Memory B cell (primary cell): ENCODE results near the gene TIAM2.
A peak's percentile ranks its signal among the peaks of the same experiment; 100 is the strongest.

Experiments used
- ATAC-seq: fragments of 150-1000 bp; cut with Tn5 transposase; 2 replicates; pipeline ENCODE4 v1.10.0; 2021; ENCODE audit warnings: low read depth, mild to moderate bottlenecking, moderate library complexity
- DNase-seq, 2 donors: peaks; one replicate each; pipeline ENCODE4 v3.0.0; 2022; ENCODE audit warnings: low spot score in 2 of 2
- H3K27ac Mint-ChIP-seq: one replicate; pipeline ENCODE4 v1.8.0; 2022; ENCODE audit warnings: mild to moderate bottlenecking, moderate library complexity, mixed read lengths
- H3K27me3 Mint-ChIP-seq: one replicate; pipeline ENCODE4 v1.8.0; 2022; ENCODE audit warnings: mixed read lengths
- H3K36me3 Mint-ChIP-seq: one replicate; pipeline ENCODE4 v1.8.0; 2022; ENCODE audit warnings: mild to moderate bottlenecking, mixed read lengths
- H3K4me1 Mint-ChIP-seq: one replicate; pipeline ENCODE4 v1.8.0; 2022; ENCODE audit warnings: mixed read lengths
- H3K4me3 Mint-ChIP-seq: one replicate; pipeline ENCODE4 v1.8.0; 2022; ENCODE audit warnings: mild to moderate bottlenecking, moderate library complexity, mixed read lengths
- H3K9me3 Mint-ChIP-seq: one replicate; pipeline ENCODE4 v1.8.0; 2022; ENCODE audit warnings: mixed read lengths

Gene TIAM2

GRCh38 chr6:155186052-155186658 lies 191.0 kb downstream of the TIAM2 start:
- no peaks in the 10 kb centered on the region for H3K27me3 Mint-ChIP-seq
- ATAC-seq = no peak
- H3K9me3 Mint-ChIP-seq = no peaks in the 10 kb centered on the region
- H3K4me1 Mint-ChIP-seq = peaks cover 34% of the 10 kb centered on the region
- H3K36me3 Mint-ChIP-seq = no peaks in the 10 kb centered on the region
- H3K4me3 Mint-ChIP-seq = peak overlapping the region; percentile 71
- no peak for DNase-seq
- peak overlapping the region; percentile 87 for H3K27ac Mint-ChIP-seq

- H3K27ac Mint-ChIP-seq = no peak overlapping the region
- H3K9me3 Mint-ChIP-seq = no peaks in the 10 kb centered on the region
- peak; percentile 30 for ATAC-seq
- H3K4me3 Mint-ChIP-seq = peak overlapping the region; percentile 21
- no peaks in the 10 kb centered on the region for H3K36me3 Mint-ChIP-seq
- no peak for DNase-seq
- peaks cover 27% of the 10 kb centered on the region for H3K4me1 Mint-ChIP-seq
- no peaks in the 10 kb centered on the region for H3K27me3 Mint-ChIP-seq
These were observed 192.0 kb downstream of the TIAM2 start for GRCh38 chr6:155187106-155187505.

GRCh38 chr6:155187994-155188706 lies 193.0 kb downstream of the TIAM2 start:
- Mint-ChIP-seq H3K27ac (no peak overlapping the region), H3K4me1 (peaks cover 18% of the 10 kb centered on the region), H3K36me3 (no peaks in the 10 kb centered on the region), H3K9me3 (no peaks in the 10 kb centered on the region), H3K4me3 (no peak overlapping the region), H3K27me3 (no peaks in the 10 kb centered on the region)
- ATAC-seq (no peak), DNase-seq (no peak)

DNA sequence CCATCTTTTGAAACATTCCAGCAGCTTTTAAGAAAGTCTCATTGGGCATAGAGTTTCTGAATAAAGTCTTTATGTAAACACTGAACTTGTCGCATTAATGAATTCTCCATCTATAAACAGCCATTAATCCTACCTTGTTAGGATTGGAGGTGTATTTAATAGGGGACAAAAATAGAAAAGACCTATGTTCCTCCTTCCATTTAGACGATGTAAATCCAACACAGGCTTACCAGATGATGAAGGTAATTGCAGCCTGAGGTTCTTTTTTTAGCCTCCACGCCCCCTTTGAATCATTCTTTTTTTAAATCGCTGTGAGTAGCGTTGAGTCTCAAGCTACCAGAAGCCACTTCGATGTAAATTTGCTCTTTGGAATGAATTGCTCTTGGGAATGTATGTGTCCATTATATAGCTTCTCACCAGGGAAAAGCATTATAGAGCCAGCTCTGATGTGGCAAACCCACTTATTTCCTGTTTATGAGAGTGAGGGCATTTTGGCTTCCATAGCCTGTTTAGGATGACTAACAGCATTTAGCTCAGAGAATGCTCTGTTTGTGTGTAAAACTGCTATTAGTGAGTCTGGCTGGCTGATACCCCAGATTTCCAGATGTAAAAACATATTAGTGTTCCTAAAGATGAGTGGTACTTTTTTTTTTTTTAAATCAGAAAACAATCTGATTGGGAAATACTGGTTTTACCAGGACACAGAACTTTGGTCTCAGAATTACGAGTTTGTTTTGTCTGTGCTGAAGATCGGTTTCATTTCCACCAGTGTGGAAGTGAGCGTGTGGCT lies 193.8 kb downstream of the TIAM2 start:
- H3K36me3 Mint-ChIP-seq = no peaks in the 10 kb centered on the region
- H3K27me3 Mint-ChIP-seq = no peaks in the 10 kb centered on the region
- peak overlapping the region; percentile 53 for H3K4me3 Mint-ChIP-seq
- no peak for DNase-seq
- ATAC-seq = peak; percentile 28
- H3K9me3 Mint-ChIP-seq = no peaks in the 10 kb centered on the region
- peaks cover 16% of the 10 kb centered on the region for H3K4me1 Mint-ChIP-seq
- peak overlapping the region; percentile 24 for H3K27ac Mint-ChIP-seq

- peaks cover 1% of the 10 kb centered on the region for H3K36me3 Mint-ChIP-seq
- no peak for ATAC-seq
- peak overlapping the region; percentile 36 for H3K27ac Mint-ChIP-seq
These were observed 195.6 kb downstream of the TIAM2 start for GRCh38 chr6:155190677-155191076.

GRCh38 chr6:155193526-155193925 lies 198.4 kb downstream of the TIAM2 start:
- Mint-ChIP-seq H3K4me3 (no peak overlapping the region), H3K4me1 (peaks cover 8% of the 10 kb centered on the region), H3K36me3 (peaks cover 4% of the 10 kb centered on the region), H3K27me3 (peaks cover 3% of the 10 kb centered on the region), H3K27ac (no peak overlapping the region), H3K9me3 (peaks cover 2% of the 10 kb centered on the region)
- no peak for ATAC-seq
- DNase-seq = no peak

More at GRCh38 chr6:155190677-155191076, 195.6 kb downstream of the TIAM2 start:
- Mint-ChIP-seq H3K4me3 (no peak overlapping the region), H3K4me1 (peaks cover 13% of the 10 kb centered on the region), H3K27me3 (peaks cover under 1% of the 10 kb centered on the region), H3K9me3 (peaks cover 1% of the 10 kb centered on the region)
- DNase-seq = no peak

DNA sequence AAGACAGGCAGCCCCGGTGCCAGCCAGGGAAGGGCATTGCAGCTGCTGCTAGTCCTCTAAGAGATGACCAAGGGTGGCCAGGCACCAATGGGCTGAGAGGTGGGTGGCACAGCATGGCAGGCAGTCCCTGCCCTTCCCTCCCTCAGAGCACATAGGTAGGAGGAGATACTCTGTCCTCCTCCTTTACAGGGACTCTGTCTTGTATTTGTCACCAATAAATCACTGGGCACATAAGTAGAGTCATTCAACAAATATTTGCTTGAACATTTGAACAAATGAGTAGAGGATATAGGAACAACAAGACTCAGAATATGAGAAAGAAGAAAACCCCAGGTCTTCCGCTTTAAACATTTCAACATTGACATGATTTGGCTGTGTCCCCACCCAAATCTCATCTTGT lies 199.3 kb downstream of the TIAM2 start:
- Mint-ChIP-seq H3K27ac (no peak overlapping the region), H3K4me3 (no peak overlapping the region), H3K36me3 (peaks cover 4% of the 10 kb centered on the region), H3K27me3 (peaks cover 3% of the 10 kb centered on the region), H3K9me3 (peaks cover 2% of the 10 kb centered on the region), H3K4me1 (peaks cover 5% of the 10 kb centered on the region)
- DNase-seq (no peak), ATAC-seq (no peak)

DNA sequence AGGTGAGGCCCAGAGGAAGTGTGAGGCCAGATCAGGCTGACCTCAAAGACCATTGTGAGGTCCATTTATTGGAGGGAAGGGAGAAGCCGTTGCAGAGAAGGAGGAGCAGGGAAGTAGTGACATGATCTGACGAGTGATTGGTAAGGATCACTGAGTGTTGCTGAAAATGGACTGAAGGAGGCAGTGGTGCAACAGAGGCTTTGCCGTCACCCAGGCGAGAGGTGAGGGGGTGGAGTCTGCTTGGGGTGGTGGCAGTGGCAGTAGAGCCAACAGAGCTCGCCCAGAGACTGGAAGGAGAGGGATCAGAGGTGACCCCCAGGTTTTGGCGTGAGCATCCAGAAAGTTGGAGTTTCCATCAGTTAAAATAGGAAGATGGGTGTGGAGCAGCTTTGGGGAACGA lies 200.8 kb downstream of the TIAM2 start:
- peaks cover 2% of the 10 kb centered on the region for H3K4me1 Mint-ChIP-seq
- DNase-seq (no peak), ATAC-seq (no peak)
- H3K27me3 Mint-ChIP-seq = peaks cover 3% of the 10 kb centered on the region
- peaks cover 5% of the 10 kb centered on the region for H3K36me3 Mint-ChIP-seq
- H3K27ac Mint-ChIP-seq = no peak overlapping the region
- peaks cover 3% of the 10 kb centered on the region for H3K9me3 Mint-ChIP-seq
- no peak overlapping the region for H3K4me3 Mint-ChIP-seq

- Mint-ChIP-seq H3K4me3 (no peak overlapping the region), H3K9me3 (peaks cover 3% of the 10 kb centered on the region), H3K27ac (no peak overlapping the region), H3K4me1 (peaks cover 8% of the 10 kb centered on the region), H3K36me3 (peaks cover 5% of the 10 kb centered on the region), H3K27me3 (peaks cover 3% of the 10 kb centered on the region)
- ATAC-seq = no peak
- no peak for DNase-seq
These were observed 201.8 kb downstream of the TIAM2 start for GRCh38 chr6:155196911-155197310.

DNA sequence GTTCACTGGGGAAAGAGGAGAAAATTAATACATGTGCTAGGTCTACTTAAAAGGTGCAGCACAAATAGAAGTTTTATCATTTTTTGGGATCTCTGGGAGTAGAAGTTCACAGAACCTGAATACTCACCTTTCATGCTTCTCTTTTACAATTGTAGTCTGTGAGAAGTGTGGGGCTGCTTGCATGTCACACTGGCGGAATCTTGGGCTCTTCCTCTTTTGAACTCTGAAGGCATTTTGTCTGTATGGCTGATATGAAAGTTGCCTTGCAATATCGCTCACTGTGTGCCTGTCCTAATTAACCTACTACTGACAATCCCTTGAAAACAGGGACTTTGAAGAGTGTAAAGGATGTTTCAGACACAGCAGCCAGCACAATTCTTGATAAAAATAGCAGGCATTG lies 202.8 kb downstream of the TIAM2 start:
- peaks cover 8% of the 10 kb centered on the region for H3K4me1 Mint-ChIP-seq
- DNase-seq (no peak), ATAC-seq (no peak)
- H3K9me3 Mint-ChIP-seq = peaks cover 3% of the 10 kb centered on the region
- no peak overlapping the region for H3K27ac Mint-ChIP-seq
- H3K27me3 Mint-ChIP-seq = peaks cover 3% of the 10 kb centered on the region
- H3K4me3 Mint-ChIP-seq = no peak overlapping the region
- H3K36me3 Mint-ChIP-seq = peaks cover 5% of the 10 kb centered on the region

DNA sequence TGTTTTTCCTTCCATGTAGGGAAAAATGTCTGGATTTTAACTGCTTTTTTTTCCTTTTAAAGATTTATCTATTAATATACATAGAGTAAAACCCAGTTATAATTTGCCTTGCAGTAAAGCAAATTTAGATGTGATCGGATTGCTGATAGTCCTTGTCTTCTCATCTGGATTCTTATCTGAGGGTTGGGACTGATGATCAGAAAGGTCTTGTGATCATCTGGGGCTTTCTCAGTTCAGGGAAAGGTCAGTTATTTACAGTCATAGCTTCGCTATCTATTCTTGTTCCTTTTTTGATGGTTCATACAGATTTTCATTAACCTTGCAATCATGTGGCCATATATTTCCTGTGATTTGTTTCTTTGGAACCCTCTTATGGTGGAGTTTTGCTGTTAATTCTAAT lies 204.9 kb downstream of the TIAM2 start:
- Mint-ChIP-seq H3K4me3 (no peak overlapping the region), H3K27ac (peak overlapping the region; percentile 33), H3K9me3 (peaks cover 3% of the 10 kb centered on the region), H3K27me3 (peaks cover 3% of the 10 kb centered on the region), H3K4me1 (peaks cover 8% of the 10 kb centered on the region), H3K36me3 (peaks cover 5% of the 10 kb centered on the region)
- peak; percentile 81 for ATAC-seq
- no peak for DNase-seq

DNA sequence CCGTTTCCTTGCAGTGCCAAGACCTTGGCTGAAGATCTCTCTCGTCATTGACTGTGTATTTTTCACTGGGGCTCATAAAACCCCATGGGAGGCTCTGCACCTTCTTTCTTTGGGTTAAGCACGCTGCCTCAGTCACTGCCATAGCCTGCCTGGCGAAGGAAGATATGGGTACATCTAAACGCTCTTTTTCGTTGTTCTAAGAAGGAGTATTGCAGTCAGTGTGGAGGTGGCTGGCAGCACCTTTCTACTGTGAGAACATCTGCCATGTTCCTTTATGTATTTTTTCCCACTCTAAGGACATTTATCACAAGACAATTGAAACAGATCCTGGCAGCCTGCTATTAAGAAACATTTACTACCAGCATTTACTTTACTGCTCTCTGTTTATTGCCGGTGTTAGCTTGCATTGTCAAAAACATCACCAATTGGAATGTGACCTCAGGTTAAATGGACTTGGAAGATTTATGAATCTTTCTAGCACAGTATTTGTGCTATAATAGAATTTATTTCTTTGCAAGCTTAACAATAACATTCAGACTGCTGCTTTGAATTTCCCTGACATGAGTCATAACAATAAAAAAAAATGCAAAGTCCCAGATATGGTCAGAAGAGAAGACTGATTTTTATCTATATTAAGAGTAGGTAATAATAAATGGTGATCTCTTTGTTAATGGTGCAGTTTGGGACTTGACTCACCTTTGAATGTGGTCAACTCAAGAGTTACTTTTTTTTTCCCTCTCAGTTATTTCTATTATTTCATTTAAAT lies 206.5 kb downstream of the TIAM2 start:
- H3K4me3 Mint-ChIP-seq = peak overlapping the region; percentile 48
- H3K9me3 Mint-ChIP-seq = peaks cover 1% of the 10 kb centered on the region
- peaks cover 12% of the 10 kb centered on the region for H3K4me1 Mint-ChIP-seq
- ATAC-seq (peak; percentile 24), DNase-seq (no peak)
- H3K36me3 Mint-ChIP-seq = peaks cover 1% of the 10 kb centered on the region
- no peaks in the 10 kb centered on the region for H3K27me3 Mint-ChIP-seq
- H3K27ac Mint-ChIP-seq = peak overlapping the region; percentile 89

GRCh38 chr6:155207223-155207622 lies 212.1 kb downstream of the TIAM2 start:
- ATAC-seq (no peak), DNase-seq (no peak)
- H3K4me3 Mint-ChIP-seq = no peak overlapping the region
- H3K9me3 Mint-ChIP-seq = no peaks in the 10 kb centered on the region
- peaks cover 8% of the 10 kb centered on the region for H3K36me3 Mint-ChIP-seq
- peaks cover 4% of the 10 kb centered on the region for H3K4me1 Mint-ChIP-seq
- no peaks in the 10 kb centered on the region for H3K27me3 Mint-ChIP-seq
- H3K27ac Mint-ChIP-seq = no peak overlapping the region

DNA sequence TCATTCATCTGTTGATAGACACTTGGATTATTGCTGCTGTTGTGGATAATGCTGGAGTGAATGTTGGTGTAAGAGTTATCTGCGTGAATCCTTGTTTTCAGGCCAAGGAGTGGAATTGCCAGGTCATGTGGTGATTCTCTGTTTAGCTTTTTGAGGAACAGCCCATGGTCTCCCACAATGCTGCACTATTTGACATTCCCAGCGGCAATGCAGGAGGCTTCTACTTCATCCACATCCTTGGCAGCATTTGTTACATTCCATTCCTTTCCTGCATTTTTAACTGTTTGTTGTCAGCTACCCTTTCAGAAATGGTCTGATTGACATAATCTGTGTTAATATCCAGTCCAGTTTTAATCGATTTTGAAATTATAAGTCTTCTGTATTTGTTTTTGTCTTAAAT lies 217.0 kb downstream of the TIAM2 start:
- Mint-ChIP-seq H3K9me3 (no peaks in the 10 kb centered on the region), H3K36me3 (peaks cover 10% of the 10 kb centered on the region), H3K27ac (no peak overlapping the region), H3K27me3 (no peaks in the 10 kb centered on the region), H3K4me3 (no peak overlapping the region), H3K4me1 (no peaks in the 10 kb centered on the region)
- ATAC-seq (no peak), DNase-seq (no peak)
